Posterior vena cava (tissue), 2 donors: Measurements from ENCODE around the gene INPP5K. TPM values are rescaled to one million over a fixed set of nuclear protein-coding genes. Genes with fewer than 3 reads are reported as not detected.
"Not testable (repeated sequence)": the region's sequence is repeated elsewhere in the genome, so short reads cannot be mapped to it uniquely, and the experiment has no call there.

Experiments used
- DNase-seq: peaks from one replicate; pipeline ENCODE4 v3.0.0-alpha.2; 2020; ENCODE audit warnings: low spot score
- intact Hi-C, 2 donors: fragments of 100-400 bp; cut with DNase I; formaldehyde crosslinking; loops; one replicate each; pipeline versions ENCODE4 v1.14.1 to v1.14.2; 2022 to 2023
- total RNA-seq, 2 donors: library from RNA; stranded (reverse); fragmentation: NEBNext Ultra II Directional; extraction: Animal tissue kit (Norgen Biotek cat#: 25700); gene quantifications; one replicate each; pipeline ENCODE4 v1.2.1, GENCODE V29; 2021
- donor health status: DM: yes; HTN: yes; CAD: no.
- donor health status: DM: yes; HTN: yes; CAD: no.

INPP5K gene
- total RNA-seq, 2 donors from 2014 or later, result 23.5 to 25.2 TPM

- intact Hi-C loops, result loop anchor here (5.0 to 10.0 kb wide), 2 partner anchors 57 to 240 kb away; partner anchors contain the start of genes BHLHA9 (in 1 of the 2) and CRK (in 1 of the 2)
- no peak for DNase-seq
Measured at GRCh38 chr17:1511756-1512321, 4.6 kb downstream of the INPP5K start.

GRCh38 chr17:1511290-1511689, 5.1 kb downstream of the INPP5K start:
- DNase-seq, result no peak
- intact Hi-C loops, result loop anchor here (5.0 to 10.0 kb wide), 2 partner anchors 56 to 239 kb away; partner anchors contain the start of genes BHLHA9 (in 1 of the 2) and CRK (in 1 of the 2)

GRCh38 chr17:1509290-1509881, 7.0 kb downstream of the INPP5K start:
- no peak for DNase-seq
- intact Hi-C loops, result no loop called here

GRCh38 chr17:1508709-1509108, 7.7 kb downstream of the INPP5K start:
- DNase-seq, intact Hi-C loops: not testable (repeated sequence)

- intact Hi-C loops, result no loop called here
- no peak for DNase-seq
Measured at GRCh38 chr17:1506649-1507267, 9.7 kb downstream of the INPP5K start.

GRCh38 chr17:1505586-1505985, 10.8 kb downstream of the INPP5K start:
- no peak for DNase-seq
- intact Hi-C loops, result no loop called here

- intact Hi-C loops, result no loop called here
- DNase-seq, result no peak
Measured at GRCh38 chr17:1504866-1505265, 11.5 kb downstream of the INPP5K start.

- no peak for DNase-seq
- intact Hi-C loops, result no loop called here
Measured at GRCh38 chr17:1503699-1504098, 12.7 kb downstream of the INPP5K start.

- intact Hi-C loops, result loop anchor here (10.0 kb wide), 1 partner anchor 134 kb away; no protein-coding TSS in a partner anchor
- no peak for DNase-seq
Measured at GRCh38 chr17:1498869-1499268, 17.5 kb downstream of the INPP5K start.

GRCh38 chr17:1498233-1498632, 18.2 kb downstream of the INPP5K start:
- DNase-seq, result no peak
- intact Hi-C loops, result loop anchor here (10.0 kb wide), 1 partner anchor 133 kb away; no protein-coding TSS in a partner anchor

- intact Hi-C loops, result loop anchor here (10.0 kb wide), 1 partner anchor 133 kb away; no protein-coding TSS in a partner anchor
- no peak for DNase-seq
Measured at GRCh38 chr17:1497831-1498230, 18.6 kb downstream of the INPP5K start.

GRCh38 chr17:1496869-1497268, 19.5 kb downstream of the INPP5K start:
- DNase-seq, result no peak
- intact Hi-C loops, result loop anchor here (10.0 kb wide), 1 partner anchor 132 kb away; no protein-coding TSS in a partner anchor

- intact Hi-C loops, result loop anchor here (10.0 kb wide), 1 partner anchor 131 kb away; no protein-coding TSS in a partner anchor
- no peak for DNase-seq
Measured at GRCh38 chr17:1495265-1495989, 21.0 kb downstream of the INPP5K start.

- no peak for DNase-seq
- intact Hi-C loops, result loop anchor here (10.0 kb wide), 1 partner anchor 130 kb away; no protein-coding TSS in a partner anchor
Measured at GRCh38 chr17:1494736-1495253, 21.6 kb downstream of the INPP5K start.

GRCh38 chr17:1494203-1494602, 22.2 kb downstream of the INPP5K start:
- intact Hi-C loops, result loop anchor here (10.0 kb wide), 1 partner anchor 129 kb away; no protein-coding TSS in a partner anchor
- no peak for DNase-seq

GRCh38 chr17:1493291-1493980, 23.0 kb downstream of the INPP5K start:
- intact Hi-C loops, result loop anchor here (10.0 kb wide), 1 partner anchor 129 kb away; no protein-coding TSS in a partner anchor

GRCh38 chr17:1492249-1493206, 23.9 kb downstream of the INPP5K start, which contains the start of gene MYO1C:
TSS of gene MYO1C (minus strand) at chr17:1492686. CDS start at chr17:1492487, 199 bp downstream.
- intact Hi-C loops, result loop anchor here (10.0 kb wide), 1 partner anchor 128 kb away; no protein-coding TSS in a partner anchor
- no peak for DNase-seq

More at GRCh38 chr17:1493291-1493980, 23.0 kb downstream of the INPP5K start:
- no peak for DNase-seq
